Upper lobe of right lung (tissue), 1 donor: ENCODE results near the gene TENM4. TPM values are rescaled to one million over a fixed set of nuclear protein-coding genes. Genes with fewer than 3 reads are reported as not detected.
A peak's percentile ranks its signal among the peaks of the same experiment; 100 is the strongest.

Experiments
- ATAC-seq: fragments of 200-7000 bp; cut with Tn5 transposase; one replicate; pipeline ENCODE4 v1.9.1; 2020; ENCODE audit warnings: mild to moderate bottlenecking, moderate library complexity
- DNase-seq: peaks from one replicate; pipeline ENCODE4 v3.0.0-alpha.2; 2020
- H3K27ac ChIP-seq: fragments of 200-600 bp; one replicate; pipeline ENCODE4 v1.8.0; 2022
- H3K27me3 ChIP-seq: fragments of 200-600 bp; one replicate; pipeline ENCODE4 v1.8.0; 2022; ENCODE audit warnings: mild to moderate bottlenecking
- H3K36me3 ChIP-seq: fragments of 200-600 bp; one replicate; pipeline ENCODE4 v1.8.0; 2022
- H3K4me1 ChIP-seq: fragments of 200-600 bp; one replicate; pipeline ENCODE4 v1.8.0; 2022
- H3K4me3 ChIP-seq: fragments of 200-600 bp; one replicate; pipeline ENCODE4 v1.8.0; 2022; ENCODE audit warnings: mild to moderate bottlenecking
- H3K9me3 ChIP-seq: fragments of 200-600 bp; one replicate; pipeline ENCODE4 v1.8.0; 2022
- CTCF ChIP-seq: fragments of 200-600 bp; IDR thresholded peaks from one replicate; pipeline ENCODE4 v1.8.0; 2022; ENCODE audit warnings: antibody characterized with exemption
- intact Hi-C: fragments of 100-400 bp; cut with DNase I; formaldehyde crosslinking; loops from one replicate; pipeline ENCODE4 v1.11.0; 2022
- total RNA-seq: library from RNA; stranded (reverse); fragmentation: NEBNext Ultra II Directional; extraction: Animal tissue kit (Norgen Biotek cat#: 25700); gene quantifications from one replicate; pipeline ENCODE4 v1.2.1, GENCODE V29; 2021
- donor health status: DM: no; HTN: yes; CAD: no; lungs with severe emphysema.

Gene TENM4
- total RNA-seq, 1 donor from 2014 or later = 4.3 TPM

GRCh38 chr11:79205786-79206185 lies 235.0 kb downstream of the TENM4 start:
- Histone ChIP-seq H3K27ac (no peak overlapping the region), H3K4me3 (no peak overlapping the region), H3K4me1 (no peaks in the 10 kb centered on the region), H3K27me3 (no peaks in the 10 kb centered on the region), H3K36me3 (no peaks in the 10 kb centered on the region), H3K9me3 (no peaks in the 10 kb centered on the region)
- ATAC-seq (no peak), DNase-seq (no peak)
- TF ChIP-seq CTCF = no peak
- intact Hi-C loops = no loop called here

- Histone ChIP-seq H3K27me3 (no peaks in the 10 kb centered on the region), H3K9me3 (no peaks in the 10 kb centered on the region), H3K4me3 (no peak overlapping the region), H3K36me3 (no peaks in the 10 kb centered on the region), H3K4me1 (no peaks in the 10 kb centered on the region), H3K27ac (no peak overlapping the region)
- intact Hi-C loops = no loop called here
- TF ChIP-seq CTCF = no peak
- DNase-seq (no peak), ATAC-seq (no peak)
Measured at GRCh38 chr11:79201677-79202347, 239.0 kb downstream of the TENM4 start.

GRCh38 chr11:79200398-79201070 lies 240.3 kb downstream of the TENM4 start:
- H3K4me1 ChIP-seq = no peaks in the 10 kb centered on the region
- no peaks in the 10 kb centered on the region for H3K27me3 ChIP-seq
- no peak overlapping the region for H3K27ac ChIP-seq
- ATAC-seq (no peak), DNase-seq (no peak)
- no peaks in the 10 kb centered on the region for H3K36me3 ChIP-seq
- intact Hi-C loops = no loop called here
- no peaks in the 10 kb centered on the region for H3K9me3 ChIP-seq
- TF ChIP-seq CTCF = no peak
- no peak overlapping the region for H3K4me3 ChIP-seq

- H3K4me3 ChIP-seq = no peak overlapping the region
- no peaks in the 10 kb centered on the region for H3K9me3 ChIP-seq
- no peak for ATAC-seq
- no peak for DNase-seq
- H3K27ac ChIP-seq = no peak overlapping the region
- no peak for TF ChIP-seq CTCF
- intact Hi-C loops = no loop called here
- H3K4me1 ChIP-seq = no peaks in the 10 kb centered on the region
- no peaks in the 10 kb centered on the region for H3K36me3 ChIP-seq
- H3K27me3 ChIP-seq = no peaks in the 10 kb centered on the region
Measured at GRCh38 chr11:79199729-79200354, 241.0 kb downstream of the TENM4 start.

GRCh38 chr11:79198898-79199250 lies 242.0 kb downstream of the TENM4 start:
- Histone ChIP-seq H3K36me3 (no peaks in the 10 kb centered on the region), H3K9me3 (no peaks in the 10 kb centered on the region), H3K4me1 (no peaks in the 10 kb centered on the region), H3K27me3 (no peaks in the 10 kb centered on the region), H3K27ac (no peak overlapping the region), H3K4me3 (no peak overlapping the region)
- intact Hi-C loops = no loop called here
- ATAC-seq = peak; percentile 37
- DNase-seq = no peak
- no peak for TF ChIP-seq CTCF
